Esophagus muscularis mucosa (tissue), 3 donors: ENCODE measurements around the gene INTS4.
"Not testable (repeated sequence)": the region's sequence is repeated elsewhere in the genome, so short reads cannot be mapped to it uniquely, and the experiment has no call there.

ENCODE experiments used
- CTCF ChIP-seq, 3 experiments: fragments of 200-600 bp in 2 of 3; fragments of 450-650 bp in 1 of 3; sonication (generic) in 2 of 3; IDR thresholded peaks; one replicate each; pipeline ENCODE4 v1.5.1; 2017 to 2019; ENCODE audit warnings: antibody characterized with exemption in 3 of 3, mild to moderate bottlenecking in 2 of 3, moderate library complexity in 1 of 3
- POLR2A ChIP-seq: fragments of 450-650 bp; IDR thresholded peaks from one replicate; pipeline ENCODE4 v1.6.1; 2017; ENCODE audit warnings: antibody characterized with exemption, moderate library complexity, mild to moderate bottlenecking, low read depth

DNA sequence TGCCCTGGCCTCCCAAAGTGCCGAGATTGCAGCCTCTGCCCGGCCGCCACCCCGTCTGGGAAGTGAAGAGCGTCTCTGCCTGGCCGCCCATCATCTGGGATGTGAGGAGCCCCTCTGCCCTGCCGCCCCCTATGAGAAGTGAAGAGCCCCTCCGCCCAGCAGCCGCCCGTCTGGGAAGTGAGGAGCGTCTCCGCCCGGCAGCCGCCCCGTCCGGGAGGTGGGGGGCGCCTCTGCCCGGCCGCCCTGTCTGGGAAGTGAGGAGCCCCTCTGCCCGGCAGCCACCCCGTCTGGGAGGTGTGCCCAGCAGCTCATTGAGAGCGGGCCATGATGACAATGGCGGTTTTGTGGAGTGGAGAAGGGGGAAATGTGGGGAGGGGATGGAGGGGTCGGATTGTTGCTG lies 60.9 kb downstream of the INTS4 start:
- not testable (repeated sequence) for TF ChIP-seq CTCF (IDR thresholded peaks at IDR 0.05); POLR2A
